GM12864 (cell line): ENCODE data around the gene CAB39L.
A peak's percentile ranks its signal among the peaks of the same experiment; 100 is the strongest.

Experiments
- DNase-seq: peaks from one replicate; pipeline ENCODE4 v3.0.0-alpha.2; 2011; ENCODE audit warnings: low read depth
- H3K4me3 ChIP-seq: 2 replicates; pipeline ENCODE4 v1.5.1; 2011; ENCODE audit warnings: mild to moderate bottlenecking, low read depth, low read length, control low read depth
- CTCF ChIP-seq: IDR thresholded peaks from 2 replicates; pipeline ENCODE4 v1.5.1; 2011; ENCODE audit warnings: low read depth, mild to moderate bottlenecking, moderate library complexity, low read length, control low read depth, inconsistent platforms; ENCODE audit errors: missing control alignments

The CAB39L gene

GRCh38 chr13:49429121-49429520, 14.7 kb downstream of the CAB39L start:
- H3K4me3 ChIP-seq: no peak overlapping the region
- no peak for DNase-seq
- no peak for TF ChIP-seq CTCF

- H3K4me3 ChIP-seq: no peak overlapping the region
- TF ChIP-seq CTCF: no peak
- no peak for DNase-seq
Observed at GRCh38 chr13:49428041-49428763, 15.7 kb downstream of the CAB39L start.

GRCh38 chr13:49424011-49424560, 19.8 kb downstream of the CAB39L start:
- TF ChIP-seq CTCF: no peak
- H3K4me3 ChIP-seq: no peak overlapping the region
- no peak for DNase-seq

- TF ChIP-seq CTCF: peak; percentile 58
- no peak overlapping the region for H3K4me3 ChIP-seq
- peak; percentile 22 for DNase-seq
Observed at GRCh38 chr13:49421391-49421790, 22.5 kb downstream of the CAB39L start.

- no peak for DNase-seq
- no peak for TF ChIP-seq CTCF
- no peak overlapping the region for H3K4me3 ChIP-seq
Observed at GRCh38 chr13:49419276-49419675, 24.6 kb downstream of the CAB39L start.

GRCh38 chr13:49418206-49418605, 25.7 kb downstream of the CAB39L start:
- no peak overlapping the region for H3K4me3 ChIP-seq
- TF ChIP-seq CTCF: no peak
- DNase-seq: no peak

- no peak for DNase-seq
- TF ChIP-seq CTCF: no peak
- H3K4me3 ChIP-seq: no peak overlapping the region
Observed at GRCh38 chr13:49417161-49417560, 26.7 kb downstream of the CAB39L start.
